Adrenal gland (tissue), 12 donors: ENCODE data around the gene TDRD9. TPM values are rescaled to one million over a fixed set of nuclear protein-coding genes. Genes with fewer than 3 reads are reported as not detected.
A peak's percentile ranks its signal among the peaks of the same experiment; 100 is the strongest.

ENCODE experiments used
- DNase-seq, 7 donors: peaks; one replicate each; pipeline ENCODE4 v3.0.0-alpha.2; 2019 to 2020
- H3K27ac ChIP-seq, 5 donors: fragments of 200-600 bp; sonication (generic) in 4 of 5; 1 replicate in 3 of 5; 2 replicates in 2 of 5; pipeline versions ENCODE4 v1.5.1 to v1.8.0; 2016 to 2020; ENCODE audit warnings: mild to moderate bottlenecking in 1 of 5
- H3K27me3 ChIP-seq: fragments of 200-600 bp; 2 replicates; pipeline ENCODE4 v1.8.0; 2021
- H3K36me3 ChIP-seq, 2 donors: fragments of 200-600 bp; replicated peaks in 1 of 2; 1 replicate in 1 of 2; 2 replicates in 1 of 2; pipeline versions ENCODE4 v1.5.1 to v1.8.0; 2018 to 2022
- H3K4me1 ChIP-seq, 2 donors: fragments of 200-600 bp; replicated peaks in 1 of 2; 1 replicate in 1 of 2; 2 replicates in 1 of 2; pipeline versions ENCODE4 v1.5.1 to v1.8.0; 2018 to 2021
- H3K4me3 ChIP-seq, 4 donors: fragments of 200-600 bp; sonication (generic) in 3 of 4; one replicate each; pipeline ENCODE4 v1.5.1; 2016 to 2018
- H3K9me3 ChIP-seq, 3 donors: fragments of 200-600 bp; sonication (generic) in 1 of 3; replicated peaks in 1 of 3; 1 replicate in 2 of 3; 2 replicates in 1 of 3; pipeline versions ENCODE4 v1.5.1 to v1.8.0; 2016 to 2021
- CTCF ChIP-seq, 6 experiments: fragments of 450-650 bp in 4 of 6; fragments of 200-600 bp in 2 of 6; sonication (generic) in 1 of 6; IDR thresholded peaks; 1 replicate in 5 of 6; 2 replicates in 1 of 6; pipeline versions ENCODE4 v1.5.1 to v1.8.0; 2016 to 2021; ENCODE audit warnings: antibody characterized with exemption in 6 of 6, mild to moderate bottlenecking in 2 of 6, moderate library complexity in 1 of 6
- POLR2A ChIP-seq, 2 donors: fragments of 450-650 bp; IDR thresholded peaks; one replicate each; pipeline ENCODE4 v1.6.1; 2017; ENCODE audit warnings: antibody characterized with exemption in 2 of 2, mild to moderate bottlenecking in 2 of 2, moderate library complexity in 1 of 2
- WGBS, 4 donors: extraction: QIAGEN DNeasy Blood & Tissue Kit in 2 of 4; methylation state at CpG; one replicate each; pipeline versions ENCODE4 v1.1.5 to v1.1.7; 2013 to 2017; 5-methylcytosine and 5-hydroxymethylcytosine counted together
- intact Hi-C, 2 donors: fragments of 100-400 bp; cut with DNase I; formaldehyde crosslinking; loops; one replicate each; pipeline versions ENCODE4 v1.14.1 to v1.15.0; 2022 to 2023
- polyA plus RNA-seq, 3 donors: library from polyadenylated mRNA; stranded (reverse); fragments of 200-250 nt in 2 of 3; fragments of 350-450 nt in 1 of 3; fragmentation: Illumina TruSeq in 1 of 3; extraction: RNeasy Lipid Tissue Mini Kit (QIAGEN cat#74804) in 1 of 3; gene quantifications; one replicate each; pipeline ENCODE4 v1.2.3, GENCODE V29; 2013 to 2014
- total RNA-seq, 9 donors: library from RNA; depleted of rRNA in 4 of 9; stranded (reverse); fragments of >200 nt in 4 of 9; fragments of 120-200 nt in 1 of 9; fragmentation: NEBNext Ultra II Directional in 1 of 9; extraction: Animal tissue kit (Norgen Biotek cat#: 25700) in 1 of 9; gene quantifications; one replicate each; pipeline versions ENCODE4 v1.1.0 to v1.2.4, GENCODE V29; 2013 to 2023
- donor health status: healthy with polysubstance abuse.
- donor health status: Bipolar disorder and iron deficiency.
- donor health status: DM: yes; HTN: yes; CAD: no.
- donor health status: DM: no; HTN: no; CAD: no.
- donor health status: DM: no; HTN: no; CAD: no.
- donor health status: DM: yes; HTN: yes; CAD: no.

Gene TDRD9
- total and polyA plus RNA-seq, 12 donors, result 0.06 to 7.8 (median 3.0) TPM

GRCh38 chr14:104080376-104081260 lies 152.4 kb downstream of the TDRD9 start:
- intact Hi-C loops, result loop anchor here (2.0 to 10.0 kb wide), 2 partner anchors 50 to 564 kb away; no protein-coding TSS in a partner anchor
- no peak for TF ChIP-seq CTCF (IDR thresholded peaks at IDR 0.05)
- TF ChIP-seq POLR2A (IDR thresholded peaks at IDR 0.05), result no peak
- Histone ChIP-seq H3K27ac (no peak overlapping the region), H3K36me3 (no peaks in the 10 kb centered on the region), H3K9me3 (no peaks in the 10 kb centered on the region), H3K4me3 (no peak overlapping the region), H3K4me1 (peaks cover 0 to 5% of the 10 kb centered on the region in 2 donors), H3K27me3 (no peaks in the 10 kb centered on the region)
- 89 to 95% (median 90%) methylated on average over 13 to 23 of the region's 23 CpGs for WGBS, 4 donors
- peak in 2 of 7 donors; percentile 15 to 48 for DNase-seq

DNA sequence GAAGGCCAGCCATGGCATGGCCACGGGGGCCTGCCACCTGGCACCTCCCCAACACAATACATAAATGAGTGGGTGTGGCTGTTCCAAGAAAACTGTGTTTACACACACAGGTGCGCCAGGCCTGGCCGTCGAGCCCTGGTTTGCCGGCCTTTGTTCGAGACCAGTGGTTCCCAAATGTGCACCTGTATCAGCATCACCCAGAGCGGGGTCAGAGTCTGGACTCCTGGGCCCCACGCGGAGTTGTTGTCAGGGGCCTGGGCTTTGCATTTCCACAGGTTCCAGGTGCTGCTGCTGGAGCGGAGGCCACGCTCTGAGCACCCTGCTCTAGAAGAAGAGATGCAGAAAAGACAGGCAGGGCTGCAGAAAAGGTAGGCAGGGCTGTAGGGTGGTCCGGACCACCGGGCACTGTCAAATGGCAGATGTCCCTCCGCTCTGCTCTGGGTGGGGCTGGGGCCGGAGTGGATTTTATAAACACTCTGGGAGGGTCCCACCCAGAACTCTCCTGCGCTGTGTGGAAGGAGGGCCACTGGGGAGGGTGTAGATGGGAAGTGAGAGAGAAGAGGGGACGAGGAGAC lies 153.1 kb downstream of the TDRD9 start:
- Histone ChIP-seq H3K27me3 (no peaks in the 10 kb centered on the region), H3K4me1 (peaks cover 0 to 5% of the 10 kb centered on the region in 2 donors), H3K36me3 (no peaks in the 10 kb centered on the region), H3K27ac (no peak overlapping the region), H3K4me3 (no peak overlapping the region), H3K9me3 (no peaks in the 10 kb centered on the region)
- peak in 2 of 7 donors; percentile 13 to 39 for DNase-seq
- 86 to 92% (median 89%) methylated on average over 8 to 17 of the region's 17 CpGs for WGBS, 4 donors
- intact Hi-C loops, result loop anchor here (2.0 to 10.0 kb wide), 2 partner anchors 49 to 563 kb away; no protein-coding TSS in a partner anchor
- TF ChIP-seq CTCF (IDR thresholded peaks at IDR 0.05), result no peak
- TF ChIP-seq POLR2A (IDR thresholded peaks at IDR 0.05), result no peak

GRCh38 chr14:104081951-104082464 lies 153.8 kb downstream of the TDRD9 start:
- TF ChIP-seq POLR2A (IDR thresholded peaks at IDR 0.05), result no peak
- no peak for TF ChIP-seq CTCF (IDR thresholded peaks at IDR 0.05)
- peaks cover 0 to 5% of the 10 kb centered on the region in 2 donors for H3K4me1 ChIP-seq
- no peaks in the 10 kb centered on the region for H3K27me3 ChIP-seq
- H3K4me3 ChIP-seq, result no peak overlapping the region
- no peaks in the 10 kb centered on the region for H3K9me3 ChIP-seq
- H3K27ac ChIP-seq, result no peak overlapping the region
- intact Hi-C loops, result loop anchor here (2.0 to 10.0 kb wide), 2 partner anchors 49 to 563 kb away; no protein-coding TSS in a partner anchor
- H3K36me3 ChIP-seq, result no peaks in the 10 kb centered on the region
- 83 to 96% (median 87%) methylated on average over 5 to 15 of the region's 15 CpGs for WGBS, 4 donors
- DNase-seq, result peak in 2 of 7 donors; percentile 19 to 42

DNA sequence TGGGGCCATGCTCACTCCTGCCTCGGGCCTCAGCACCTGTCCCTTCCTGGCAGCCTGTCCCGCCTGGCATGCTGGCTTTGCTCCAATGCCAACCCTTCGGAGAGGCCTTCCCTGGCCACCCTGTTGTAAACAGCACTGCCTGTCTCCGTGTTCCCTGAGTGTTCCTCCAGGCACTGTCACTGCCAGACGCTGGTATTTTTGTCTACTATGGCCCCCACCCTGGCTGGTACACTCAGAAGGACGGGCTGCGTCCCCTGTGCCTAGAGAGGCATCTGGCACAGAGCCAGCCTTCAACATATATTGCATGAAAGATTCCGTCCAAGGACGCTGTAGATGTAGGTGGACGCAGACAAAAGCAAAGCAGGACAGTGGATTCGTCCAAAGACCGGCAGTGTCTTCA lies 154.6 kb downstream of the TDRD9 start:
- intact Hi-C loops, result loop anchor here in 1 of 2 donors (10.0 kb wide), 1 partner anchor 562 kb away; no protein-coding TSS in a partner anchor
- Histone ChIP-seq H3K36me3 (no peaks in the 10 kb centered on the region), H3K27me3 (no peaks in the 10 kb centered on the region), H3K4me1 (peaks cover 0 to 5% of the 10 kb centered on the region in 2 donors), H3K4me3 (no peak overlapping the region), H3K9me3 (no peaks in the 10 kb centered on the region), H3K27ac (no peak overlapping the region)
- DNase-seq, result peak in 4 of 7 donors; percentile 12 to 70 (median 35)
- WGBS, 4 donors, result 51 to 59% (median 58%) methylated on average over 9 to 12 of the region's 12 CpGs
- no peak for TF ChIP-seq CTCF (IDR thresholded peaks at IDR 0.05)
- no peak for TF ChIP-seq POLR2A (IDR thresholded peaks at IDR 0.05)
